HG03280 (cell line): ENCODE data around the gene SERINC2.
"Not testable (repeated sequence)": the region's sequence is repeated elsewhere in the genome, so short reads cannot be mapped to it uniquely, and the experiment has no call there.

Experiments used
- ATAC-seq: cut with Tn5 transposase; IDR thresholded peaks from one replicate; pipeline ENCODE4 v1.9.1; 2021; ENCODE audit warnings: mild to moderate bottlenecking, moderate library complexity; ENCODE audit not compliant: unreplicated experiment

The SERINC2 gene

GRCh38 chr1:31382379-31382989 is 30.5 kb upstream of the SERINC2 start:
- ATAC-seq = no peak

- ATAC-seq = no peak
Observed at GRCh38 chr1:31383967-31384366, 29.0 kb upstream of the SERINC2 start.

- not testable (repeated sequence) for ATAC-seq
Observed at GRCh38 chr1:31386576-31387243, 26.3 kb upstream of the SERINC2 start.

GRCh38 chr1:31387612-31388011 is 25.4 kb upstream of the SERINC2 start:
- no peak for ATAC-seq

GRCh38 chr1:31389616-31390015 is 23.4 kb upstream of the SERINC2 start:
- no peak for ATAC-seq

GRCh38 chr1:31390071-31390470 is 22.9 kb upstream of the SERINC2 start:
- no peak for ATAC-seq

GRCh38 chr1:31393463-31393862 is 19.6 kb upstream of the SERINC2 start:
- no peak for ATAC-seq

- ATAC-seq = peak; percentile 65
Observed at GRCh38 chr1:31394584-31395193, 18.3 kb upstream of the SERINC2 start.

GRCh38 chr1:31396633-31397351 is 16.2 kb upstream of the SERINC2 start:
- ATAC-seq = no peak

GRCh38 chr1:31397360-31398095 is 15.5 kb upstream of the SERINC2 start:
- ATAC-seq = no peak

- no peak for ATAC-seq
Observed at GRCh38 chr1:31398246-31398645, 14.8 kb upstream of the SERINC2 start.

GRCh38 chr1:31399976-31400375 is 13.0 kb upstream of the SERINC2 start:
- no peak for ATAC-seq

GRCh38 chr1:31400393-31400792 is 12.6 kb upstream of the SERINC2 start:
- no peak for ATAC-seq

GRCh38 chr1:31401241-31401640 is 11.8 kb upstream of the SERINC2 start:
- no peak for ATAC-seq

GRCh38 chr1:31405578-31406245 is 7.3 kb upstream of the SERINC2 start:
- ATAC-seq = no peak

- ATAC-seq = no peak
Observed at GRCh38 chr1:31407029-31407626, 5.9 kb upstream of the SERINC2 start.

- ATAC-seq = no peak
Observed at GRCh38 chr1:31408788-31409318, 4.2 kb upstream of the SERINC2 start.

GRCh38 chr1:31409946-31410858 is 2.8 kb upstream of the SERINC2 start:
- no peak for ATAC-seq

GRCh38 chr1:31410871-31411270 is 2.1 kb upstream of the SERINC2 start:
- no peak for ATAC-seq
